Adrenal gland (tissue), 12 donors: ENCODE data around the gene HLA-B. TPM values are rescaled to one million over a fixed set of nuclear protein-coding genes. Genes with fewer than 3 reads are reported as not detected.

Source experiments
- DNase-seq, 7 donors: peaks; one replicate each; pipeline ENCODE4 v3.0.0-alpha.2; 2019 to 2020
- H3K27ac ChIP-seq, 5 donors: fragments of 200-600 bp; sonication (generic) in 4 of 5; 1 replicate in 3 of 5; 2 replicates in 2 of 5; pipeline versions ENCODE4 v1.5.1 to v1.8.0; 2016 to 2020; ENCODE audit warnings: mild to moderate bottlenecking in 1 of 5
- H3K27me3 ChIP-seq: fragments of 200-600 bp; 2 replicates; pipeline ENCODE4 v1.8.0; 2021
- H3K36me3 ChIP-seq, 2 donors: fragments of 200-600 bp; replicated peaks in 1 of 2; 1 replicate in 1 of 2; 2 replicates in 1 of 2; pipeline versions ENCODE4 v1.5.1 to v1.8.0; 2018 to 2022
- H3K4me1 ChIP-seq, 2 donors: fragments of 200-600 bp; replicated peaks in 1 of 2; 1 replicate in 1 of 2; 2 replicates in 1 of 2; pipeline versions ENCODE4 v1.5.1 to v1.8.0; 2018 to 2021
- H3K4me3 ChIP-seq, 4 donors: fragments of 200-600 bp; sonication (generic) in 3 of 4; one replicate each; pipeline ENCODE4 v1.5.1; 2016 to 2018
- H3K9me3 ChIP-seq, 3 donors: fragments of 200-600 bp; sonication (generic) in 1 of 3; replicated peaks in 1 of 3; 1 replicate in 2 of 3; 2 replicates in 1 of 3; pipeline versions ENCODE4 v1.5.1 to v1.8.0; 2016 to 2021
- CTCF ChIP-seq, 6 experiments: fragments of 450-650 bp in 4 of 6; fragments of 200-600 bp in 2 of 6; sonication (generic) in 1 of 6; IDR thresholded peaks; 1 replicate in 5 of 6; 2 replicates in 1 of 6; pipeline versions ENCODE4 v1.5.1 to v1.8.0; 2016 to 2021; ENCODE audit warnings: antibody characterized with exemption in 6 of 6, mild to moderate bottlenecking in 2 of 6, moderate library complexity in 1 of 6
- POLR2A ChIP-seq, 2 donors: fragments of 450-650 bp; IDR thresholded peaks; one replicate each; pipeline ENCODE4 v1.6.1; 2017; ENCODE audit warnings: antibody characterized with exemption in 2 of 2, mild to moderate bottlenecking in 2 of 2, moderate library complexity in 1 of 2
- WGBS, 4 donors: extraction: QIAGEN DNeasy Blood & Tissue Kit in 2 of 4; methylation state at CpG; one replicate each; pipeline versions ENCODE4 v1.1.5 to v1.1.7; 2013 to 2017; 5-methylcytosine and 5-hydroxymethylcytosine counted together
- intact Hi-C, 2 donors: fragments of 100-400 bp; cut with DNase I; formaldehyde crosslinking; loops; one replicate each; pipeline versions ENCODE4 v1.14.1 to v1.15.0; 2022 to 2023
- microRNA-seq, 3 donors: library from miRNA; unstranded; fragments of <30 nt; microRNA quantifications; one replicate each; pipeline ENCODE4, GENCODE V29; 2017 to 2020
- polyA plus RNA-seq, 3 donors: library from polyadenylated mRNA; stranded (reverse); fragments of 200-250 nt in 2 of 3; fragments of 350-450 nt in 1 of 3; fragmentation: Illumina TruSeq in 1 of 3; extraction: RNeasy Lipid Tissue Mini Kit (QIAGEN cat#74804) in 1 of 3; gene quantifications; one replicate each; pipeline ENCODE4 v1.2.3, GENCODE V29; 2013 to 2014
- small RNA-seq, 2 donors: library from RNA; depleted of rRNA; stranded (forward); fragments of <200 nt; gene quantifications; one replicate each; pipeline ENCODE3, GENCODE V24; 2016
- total RNA-seq, 9 donors: library from RNA; depleted of rRNA in 4 of 9; stranded (reverse); fragments of >200 nt in 4 of 9; fragments of 120-200 nt in 1 of 9; fragmentation: NEBNext Ultra II Directional in 1 of 9; extraction: Animal tissue kit (Norgen Biotek cat#: 25700) in 1 of 9; gene quantifications; one replicate each; pipeline versions ENCODE4 v1.1.0 to v1.2.4, GENCODE V29; 2013 to 2023
- donor health status: healthy with polysubstance abuse.
- donor health status: Bipolar disorder and iron deficiency.
- donor health status: DM: yes; HTN: yes; CAD: no.
- donor health status: DM: no; HTN: no; CAD: no.
- donor health status: DM: no; HTN: no; CAD: no.
- donor health status: DM: yes; HTN: yes; CAD: no.

Gene HLA-B
- total and polyA plus RNA-seq, 12 donors: 248 to 3,150 (median 1,251) TPM

GRCh38 chr6:31307669-31308049, 49.3 kb downstream of the HLA-B start:
- Histone ChIP-seq H3K27me3 (peaks cover 30% of the 10 kb centered on the region), H3K9me3 (no peaks in the 10 kb centered on the region), H3K4me1 (peaks cover 0 to 8% of the 10 kb centered on the region in 2 donors), H3K4me3 (peak overlapping the region in 1 of 4 donors; percentile 43), H3K27ac (no peak overlapping the region), H3K36me3 (no peaks in the 10 kb centered on the region)
- intact Hi-C loops: no loop called here
- DNase-seq: no peak
- TF ChIP-seq CTCF (IDR thresholded peaks at IDR 0.05) (no peak), POLR2A (IDR thresholded peaks at IDR 0.05) (no peak)
- WGBS, 4 donors: 60 to 71% (median 69%) methylated on average over 11 to 14 of the region's 14 CpGs

- TF ChIP-seq POLR2A (IDR thresholded peaks at IDR 0.05) (no peak), CTCF (IDR thresholded peaks at IDR 0.05) (no peak)
- Histone ChIP-seq H3K27ac (no peak overlapping the region), H3K4me3 (no peak overlapping the region), H3K36me3 (no peaks in the 10 kb centered on the region), H3K9me3 (no peaks in the 10 kb centered on the region), H3K27me3 (peaks cover 30% of the 10 kb centered on the region), H3K4me1 (peaks cover 0 to 8% of the 10 kb centered on the region in 2 donors)
- no peak for DNase-seq
- intact Hi-C loops: no loop called here
- WGBS, 4 donors: 46 to 72% (median 63%) methylated on average over 4 of the region's 4 CpGs
Observed at GRCh38 chr6:31305703-31306219, 51.2 kb downstream of the HLA-B start.

DNA sequence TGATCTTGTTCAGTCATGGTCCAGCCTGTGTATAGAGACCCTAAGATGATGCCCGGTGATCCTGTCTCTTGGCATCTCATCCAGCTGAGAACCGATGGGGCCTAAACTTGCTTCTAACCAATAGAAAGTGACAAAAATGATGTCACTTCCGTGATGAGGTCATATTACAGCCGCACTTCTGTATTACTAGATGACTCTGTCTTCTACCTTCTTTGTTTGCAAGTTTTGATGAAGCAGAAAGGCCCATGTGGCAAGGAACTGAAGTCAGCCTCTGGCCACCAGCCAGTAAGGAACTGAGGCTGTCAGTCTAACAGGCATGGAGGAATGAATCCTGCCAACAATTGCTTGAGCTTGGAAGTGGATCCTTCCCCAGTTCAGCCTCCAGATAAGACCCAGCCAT, 52.3 kb downstream of the HLA-B start:
- no peak for TF ChIP-seq CTCF (IDR thresholded peaks at IDR 0.05)
- TF ChIP-seq POLR2A (IDR thresholded peaks at IDR 0.05): no peak
- intact Hi-C loops: no loop called here
- no peaks in the 10 kb centered on the region for H3K9me3 ChIP-seq
- peaks cover 0 to 8% of the 10 kb centered on the region in 2 donors for H3K4me1 ChIP-seq
- no peak overlapping the region for H3K4me3 ChIP-seq
- H3K27ac ChIP-seq: no peak overlapping the region
- 60 to 78% (median 67%) methylated on average over 4 of the region's 4 CpGs for WGBS, 4 donors
- no peaks in the 10 kb centered on the region for H3K36me3 ChIP-seq
- peaks cover 22% of the 10 kb centered on the region for H3K27me3 ChIP-seq
- DNase-seq: no peak

Small RNA genes lying within 50 kb of the gene (microRNA-seq; reads per million reads assigned to microRNA genes)
- gene MIR6891: 0.38 to 1.8 (median 0.57) reads per million in 3 donors

Small RNA genes lying within 50 kb of the gene (small RNA-seq; reads per million reads assigned to genes)
- gene HLA-S: 0 reads per million in 2 donors
- 0 reads per million in 2 donors for gene MIR6891
- 0 reads per million in 2 donors for gene RF00019
- gene RNU6-283P: 0 reads per million in 2 donors

Other genes with a start within 250 kb of the HLA-B start
- not detected for gene C6orf15, start 244.6 kb downstream of the HLA-B start, total RNA-seq
- gene C6orf15, start 244.6 kb downstream of the HLA-B start, polyA plus RNA-seq: not detected
- gene PSORS1C1, start 242.4 kb downstream of the HLA-B start, total RNA-seq: 1 to 10 TPM in 3 of 9 donors, under 1 TPM in 6; 0.06 to 2.3 (median 0.52) TPM
- gene PSORS1C1, start 242.4 kb downstream of the HLA-B start, polyA plus RNA-seq: 1 to 10 TPM in 2 of 3 donors, under 1 TPM in 1; 0.60 to 5.1 (median 1.9) TPM
- not detected for gene CDSN, start 236.7 kb downstream of the HLA-B start, total RNA-seq
- gene CDSN, start 236.7 kb downstream of the HLA-B start, polyA plus RNA-seq: under 1 TPM in 2 of 3 donors, not detected in 1; 0.03 to 0.08 TPM
- not detected for gene PSORS1C2, start 218.1 kb downstream of the HLA-B start, total RNA-seq
- gene PSORS1C2, start 218.1 kb downstream of the HLA-B start, polyA plus RNA-seq: not detected
- 10 to 100 TPM in 7 of 9 donors, 1 to 10 TPM in 2; 6.4 to 23.7 (median 13.6) TPM for gene CCHCR1, start 199.4 kb downstream of the HLA-B start, total RNA-seq
- 10 to 100 TPM in 2 of 3 donors, 1 to 10 TPM in 1; 4.5 to 27.4 (median 16.0) TPM for gene CCHCR1, start 199.4 kb downstream of the HLA-B start, polyA plus RNA-seq
- gene TCF19, start 198.6 kb downstream of the HLA-B start, total RNA-seq: 1 to 10 TPM; 1.8 to 8.4 (median 2.1) TPM
- gene TCF19, start 198.6 kb downstream of the HLA-B start, polyA plus RNA-seq: 1 to 10 TPM; 2.0 to 3.3 (median 2.1) TPM
- 1 to 10 TPM in 2 of 9 donors, under 1 TPM in 1, not detected in 6; 0.17 to 2.8 (median 2.2) TPM for gene POU5F1, start 186.5 kb downstream of the HLA-B start, total RNA-seq
- under 1 TPM in 1 of 3 donors, not detected in 2; 0.24 TPM for gene POU5F1, start 186.5 kb downstream of the HLA-B start, polyA plus RNA-seq
- 1,000 to 10,000 TPM in 1 of 9 donors, 100 to 1,000 TPM in 8; 214 to 1,851 (median 684) TPM for gene HLA-C, start 85.1 kb downstream of the HLA-B start, total RNA-seq
- gene HLA-C, start 85.1 kb downstream of the HLA-B start, polyA plus RNA-seq: 100 to 1,000 TPM; 157 to 323 (median 297) TPM
- gene MICA, start 46.4 kb upstream of the HLA-B start, total RNA-seq: 10 to 100 TPM; 12.2 to 58.7 (median 29.1) TPM
- gene MICA, start 46.4 kb upstream of the HLA-B start, polyA plus RNA-seq: 10 to 100 TPM; 36.0 to 66.0 (median 45.6) TPM
- 1 to 10 TPM; 1.1 to 3.3 (median 3.0) TPM for gene MICB, start 141.0 kb upstream of the HLA-B start, total RNA-seq
- 1 to 10 TPM in 2 of 3 donors, under 1 TPM in 1; 0.57 to 3.0 (median 2.7) TPM for gene MICB, start 141.0 kb upstream of the HLA-B start, polyA plus RNA-seq
- gene MCCD1, start 171.8 kb upstream of the HLA-B start, total RNA-seq: not detected
- not detected for gene MCCD1, start 171.8 kb upstream of the HLA-B start, polyA plus RNA-seq
- 100 to 1,000 TPM; 155 to 345 (median 287) TPM for gene DDX39B, start 184.8 kb upstream of the HLA-B start, total RNA-seq
- 100 to 1,000 TPM; 167 to 969 (median 968) TPM for gene DDX39B, start 184.8 kb upstream of the HLA-B start, polyA plus RNA-seq
- 1 to 10 TPM in 7 of 9 donors, under 1 TPM in 2; 0.87 to 4.8 (median 2.8) TPM for gene ATP6V1G2, start 189.4 kb upstream of the HLA-B start, total RNA-seq
- 1 to 10 TPM; 2.8 to 6.6 (median 5.6) TPM for gene ATP6V1G2, start 189.4 kb upstream of the HLA-B start, polyA plus RNA-seq
- gene NFKBIL1, start 190.4 kb upstream of the HLA-B start, total RNA-seq: 10 to 100 TPM; 15.1 to 33.6 (median 27.9) TPM
- 10 to 100 TPM in 2 of 3 donors, 1 to 10 TPM in 1; 5.0 to 46.2 (median 27.6) TPM for gene NFKBIL1, start 190.4 kb upstream of the HLA-B start, polyA plus RNA-seq
- gene LTA, start 215.1 kb upstream of the HLA-B start, total RNA-seq: 1 to 10 TPM in 2 of 9 donors, not detected in 7; 1.2 to 1.4 TPM
- gene LTA, start 215.1 kb upstream of the HLA-B start, polyA plus RNA-seq: under 1 TPM in 2 of 3 donors, not detected in 1; 0.20 to 0.72 TPM
- gene TNF, start 218.4 kb upstream of the HLA-B start, total RNA-seq: 1 to 10 TPM in 5 of 9 donors, under 1 TPM in 3, not detected in 1; 0.33 to 3.2 (median 1.2) TPM
- gene TNF, start 218.4 kb upstream of the HLA-B start, polyA plus RNA-seq: 1 to 10 TPM in 1 of 3 donors, under 1 TPM in 2; 0.22 to 1.0 (median 0.81) TPM
- 1 to 10 TPM in 3 of 9 donors, under 1 TPM in 3, not detected in 3; 0.35 to 4.3 (median 0.95) TPM for gene LTB, start 225.2 kb upstream of the HLA-B start, total RNA-seq
- 1 to 10 TPM in 2 of 3 donors, under 1 TPM in 1; 0.31 to 6.7 (median 4.8) TPM for gene LTB, start 225.2 kb upstream of the HLA-B start, polyA plus RNA-seq
- 10 to 100 TPM in 8 of 9 donors, 1 to 10 TPM in 1; 5.8 to 29.0 (median 16.9) TPM for gene LST1, start 229.1 kb upstream of the HLA-B start, total RNA-seq
- gene LST1, start 229.1 kb upstream of the HLA-B start, polyA plus RNA-seq: 10 to 100 TPM in 2 of 3 donors, 1 to 10 TPM in 1; 9.7 to 67.8 (median 49.2) TPM
- gene NCR3, start 235.8 kb upstream of the HLA-B start, total RNA-seq: under 1 TPM in 1 of 9 donors, not detected in 8; 0.46 TPM
- gene NCR3, start 235.8 kb upstream of the HLA-B start, polyA plus RNA-seq: under 1 TPM in 2 of 3 donors, not detected in 1; 0.10 to 0.24 TPM